GM23338 (cell line): Measurements from ENCODE around the gene ADH1C.

Experiments used
- CREB1 ChIP-seq: fragments of 250-450 bp; sonication (Bioruptor Pico); IDR thresholded peaks from 2 replicates; pipeline ENCODE4 v1.5.0; 2020; ENCODE audit warnings: low read depth, mild to moderate bottlenecking, moderate library complexity
- CTCF ChIP-seq, 2 experiments: fragments of 200-600 bp in 1 of 2; sonication (generic) in 1 of 2; conservative IDR thresholded peaks; 2 replicates each; pipeline versions ENCODE4 v1.5.1 to v1.6.1; 2016 to 2017; ENCODE audit warnings: antibody characterized with exemption in 2 of 2, low read depth in 2 of 2, mild to moderate bottlenecking in 2 of 2, moderate library complexity in 1 of 2
- POLR2AphosphoS5 ChIP-seq: IDR thresholded peaks from 2 replicates; pipeline ENCODE4 v1.6.1; 2016; ENCODE audit warnings: antibody characterized with exemption, low read depth

DNA sequence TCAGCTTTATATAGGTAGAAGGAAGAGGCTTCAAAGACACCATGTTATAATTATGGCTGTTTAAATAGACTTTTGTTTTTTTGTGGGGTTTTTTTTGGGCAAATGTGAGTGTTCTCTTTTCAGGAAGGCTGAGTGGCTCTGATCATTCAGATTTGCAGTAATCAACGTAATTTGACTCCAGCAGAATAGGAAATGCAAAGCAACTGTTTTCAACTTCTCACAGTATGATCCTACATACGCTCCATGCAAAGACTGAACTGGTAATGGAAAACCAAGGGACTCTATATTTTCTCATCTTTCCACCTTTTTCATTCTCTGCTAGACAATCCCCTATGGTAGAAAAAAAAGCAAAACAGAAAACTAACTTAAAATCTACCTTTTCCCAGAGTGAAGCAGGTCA, 42.2 kb downstream of the ADH1C start:
- TF ChIP-seq CTCF (conservative IDR thresholded peaks at IDR 0.05; ENCODE audit: low read depth in 2 of 2) (no peak), CREB1 (no peak), POLR2AphosphoS5 (no peak)
